Aorta (tissue), 5 donors: ENCODE data around the gene ADSS2. TPM values are rescaled to one million over a fixed set of nuclear protein-coding genes. Genes with fewer than 3 reads are reported as not detected.

ENCODE experiments used
- ATAC-seq: fragments of 200-7000 bp; cut with Tn5 transposase; one replicate; pipeline ENCODE4 v1.9.1; 2022; ENCODE audit warnings: moderate library complexity; ENCODE audit not compliant: low FRiP score
- DNase-seq, 2 donors: peaks; one replicate each; pipeline ENCODE4 v3.0.0-alpha.2; 2020
- H3K27ac ChIP-seq, 2 donors: one replicate each; pipeline ENCODE4 v1.5.1; 2013; ENCODE audit warnings: low read length in 2 of 2, mild to moderate bottlenecking in 2 of 2, moderate library complexity in 2 of 2, control low read depth in 1 of 2, inconsistent platforms in 1 of 2, low read depth in 1 of 2
- H3K27me3 ChIP-seq, 2 donors: one replicate each; pipeline ENCODE4 v1.6.1; 2013; ENCODE audit warnings: control low read depth in 1 of 2, low read length in 1 of 2, mild to moderate bottlenecking in 1 of 2, moderate library complexity in 1 of 2; ENCODE audit not compliant: insufficient read depth in 2 of 2, control insufficient read depth in 1 of 2
- H3K36me3 ChIP-seq, 2 donors: one replicate each; pipeline ENCODE4 v1.6.1; 2013; ENCODE audit warnings: control low read depth in 1 of 2, low read length in 1 of 2, mild to moderate bottlenecking in 1 of 2; ENCODE audit not compliant: insufficient read depth in 2 of 2, control insufficient read depth in 1 of 2
- H3K4me1 ChIP-seq, 2 donors: one replicate each; pipeline ENCODE4 v1.6.1; 2013; ENCODE audit warnings: low read length in 2 of 2, control low read depth in 1 of 2, mild to moderate bottlenecking in 1 of 2, moderate library complexity in 1 of 2; ENCODE audit not compliant: insufficient read depth in 2 of 2, control insufficient read depth in 1 of 2
- H3K4me3 ChIP-seq, 2 donors: one replicate each; pipeline ENCODE4 v1.5.1; 2013; ENCODE audit warnings: low read length in 2 of 2, control low read depth in 1 of 2, mild to moderate bottlenecking in 1 of 2
- H3K9me3 ChIP-seq: one replicate; pipeline ENCODE4 v1.6.1; 2013; ENCODE audit warnings: mild to moderate bottlenecking, low read length; ENCODE audit not compliant: control insufficient read depth
- WGBS, 2 donors: extraction: QIAGEN DNeasy Blood & Tissue Kit; methylation state at CpG; one replicate each; pipeline ENCODE4 v1.1.7; 2013; 5-methylcytosine and 5-hydroxymethylcytosine counted together
- intact Hi-C, 2 donors: fragments of 100-400 bp; cut with DNase I; formaldehyde crosslinking; loops; one replicate each; pipeline versions ENCODE4 v1.14.2 to v1.15.0; 2022
- polyA plus RNA-seq, 2 donors: library from polyadenylated mRNA; stranded (reverse); fragments of 200-250 nt; gene quantifications; one replicate each; pipeline ENCODE4 v1.2.3, GENCODE V29; 2013
- total RNA-seq, 2 donors: library from RNA; stranded (reverse); fragmentation: NEBNext Ultra II Directional; extraction: Animal tissue kit (Norgen Biotek cat#: 25700); gene quantifications; one replicate each; pipeline ENCODE4 v1.2.1, GENCODE V29; 2021
- donor health status: healthy with polysubstance abuse.
- donor health status: Bipolar disorder and iron deficiency.
- donor health status: DM: no; HTN: no; CAD: no.
- donor health status: DM: no; HTN: no; CAD: no.
- donor health status: DM: yes; HTN: yes; CAD: no.

Gene ADSS2
- total and polyA plus RNA-seq, 4 donors, result 22.7 to 44.2 (median 33.5) TPM

GRCh38 chr1:244419024-244419423 lies 32.7 kb downstream of the ADSS2 start:
- Histone ChIP-seq H3K4me3 (no peak overlapping the region), H3K4me1 (peaks cover 0 to 6% of the 10 kb centered on the region in 2 donors), H3K36me3 (peaks cover 0 to 6% of the 10 kb centered on the region in 2 donors), H3K9me3 (no peaks in the 10 kb centered on the region), H3K27me3 (no peaks in the 10 kb centered on the region), H3K27ac (no peak overlapping the region)
- intact Hi-C loops, result no loop called here
- 85% methylated on average over 4 of the region's 4 CpGs for WGBS, 2 donors
- ATAC-seq (no peak), DNase-seq (no peak)

GRCh38 chr1:244414543-244414942 lies 37.2 kb downstream of the ADSS2 start:
- intact Hi-C loops, result no loop called here
- Histone ChIP-seq H3K27me3 (no peaks in the 10 kb centered on the region), H3K4me3 (no peak overlapping the region), H3K36me3 (peaks cover 3 to 10% of the 10 kb centered on the region in 2 donors), H3K4me1 (no peaks in the 10 kb centered on the region), H3K9me3 (no peaks in the 10 kb centered on the region), H3K27ac (no peak overlapping the region)
- DNase-seq, result no peak
- ATAC-seq, result no peak
- WGBS, 2 donors, result 91 to 96% methylated on average over 1 of the region's 1 CpG

GRCh38 chr1:244413736-244414135 lies 38.0 kb downstream of the ADSS2 start:
- ATAC-seq, result no peak
- DNase-seq, result no peak
- Histone ChIP-seq H3K4me3 (no peak overlapping the region), H3K9me3 (no peaks in the 10 kb centered on the region), H3K27me3 (no peaks in the 10 kb centered on the region), H3K27ac (no peak overlapping the region), H3K36me3 (peaks cover 3 to 10% of the 10 kb centered on the region in 2 donors), H3K4me1 (no peaks in the 10 kb centered on the region)
- 95 to 98% methylated on average over 3 of the region's 3 CpGs for WGBS, 2 donors
- intact Hi-C loops, result no loop called here

- intact Hi-C loops, result no loop called here
- Histone ChIP-seq H3K9me3 (no peaks in the 10 kb centered on the region), H3K4me3 (no peak overlapping the region), H3K36me3 (peaks cover 3 to 10% of the 10 kb centered on the region in 2 donors), H3K27ac (no peak overlapping the region), H3K4me1 (no peaks in the 10 kb centered on the region), H3K27me3 (no peaks in the 10 kb centered on the region)
- WGBS, 2 donors, result 96 to 98% methylated on average over 5 of the region's 5 CpGs
- DNase-seq (no peak), ATAC-seq (no peak)
Measured at GRCh38 chr1:244412176-244412575, 39.5 kb downstream of the ADSS2 start.

- WGBS, 2 donors, result 68 to 73% methylated on average over 2 of the region's 2 CpGs
- DNase-seq (no peak), ATAC-seq (no peak)
- Histone ChIP-seq H3K4me1 (no peaks in the 10 kb centered on the region), H3K27ac (no peak overlapping the region), H3K9me3 (no peaks in the 10 kb centered on the region), H3K27me3 (no peaks in the 10 kb centered on the region), H3K36me3 (peaks cover 8 to 9% of the 10 kb centered on the region in 2 donors), H3K4me3 (no peak overlapping the region)
- intact Hi-C loops, result no loop called here
Measured at GRCh38 chr1:244409701-244410100, 42.0 kb downstream of the ADSS2 start.

- WGBS, 2 donors, result 23 to 34% methylated on average over 4 of the region's 4 CpGs
- intact Hi-C loops, result no loop called here
- Histone ChIP-seq H3K9me3 (no peaks in the 10 kb centered on the region), H3K4me1 (no peaks in the 10 kb centered on the region), H3K27me3 (no peaks in the 10 kb centered on the region), H3K27ac (no peak overlapping the region), H3K36me3 (peaks cover 4 to 12% of the 10 kb centered on the region in 2 donors), H3K4me3 (no peak overlapping the region)
- ATAC-seq (no peak), DNase-seq (no peak)
Measured at GRCh38 chr1:244406337-244406736, 45.4 kb downstream of the ADSS2 start.

GRCh38 chr1:244405856-244406255 lies 45.9 kb downstream of the ADSS2 start:
- Histone ChIP-seq H3K27me3 (no peaks in the 10 kb centered on the region), H3K27ac (no peak overlapping the region), H3K9me3 (no peaks in the 10 kb centered on the region), H3K4me3 (no peak overlapping the region), H3K4me1 (no peaks in the 10 kb centered on the region), H3K36me3 (peaks cover 4 to 10% of the 10 kb centered on the region in 2 donors)
- intact Hi-C loops, result no loop called here
- DNase-seq (no peak), ATAC-seq (no peak)
- 42 to 53% methylated on average over 2 of the region's 2 CpGs for WGBS, 2 donors

- Histone ChIP-seq H3K27me3 (no peaks in the 10 kb centered on the region), H3K27ac (no peak overlapping the region), H3K4me3 (no peak overlapping the region), H3K36me3 (peaks cover 4 to 9% of the 10 kb centered on the region in 2 donors), H3K9me3 (no peaks in the 10 kb centered on the region), H3K4me1 (no peaks in the 10 kb centered on the region)
- no peak for ATAC-seq
- no peak for DNase-seq
- intact Hi-C loops, result no loop called here
Measured at GRCh38 chr1:244403431-244403830, 48.3 kb downstream of the ADSS2 start.

GRCh38 chr1:244400974-244401373 lies 50.7 kb downstream of the ADSS2 start:
- Histone ChIP-seq H3K4me1 (no peaks in the 10 kb centered on the region), H3K27me3 (no peaks in the 10 kb centered on the region), H3K36me3 (peaks cover 2 to 3% of the 10 kb centered on the region in 2 donors), H3K4me3 (no peak overlapping the region), H3K27ac (no peak overlapping the region), H3K9me3 (no peaks in the 10 kb centered on the region)
- ATAC-seq, result no peak
- intact Hi-C loops, result no loop called here
- no peak for DNase-seq
- 98 to 99% methylated on average over 2 of the region's 2 CpGs for WGBS, 2 donors
